ENCODE data around the gene HMGN3.
A peak's percentile ranks its signal among the peaks of the same experiment; 100 is the strongest.
"Not testable (repeated sequence)": the region's sequence is repeated elsewhere in the genome, so short reads cannot be mapped to it uniquely, and the experiment has no call there.

The HMGN3 gene

DNA sequence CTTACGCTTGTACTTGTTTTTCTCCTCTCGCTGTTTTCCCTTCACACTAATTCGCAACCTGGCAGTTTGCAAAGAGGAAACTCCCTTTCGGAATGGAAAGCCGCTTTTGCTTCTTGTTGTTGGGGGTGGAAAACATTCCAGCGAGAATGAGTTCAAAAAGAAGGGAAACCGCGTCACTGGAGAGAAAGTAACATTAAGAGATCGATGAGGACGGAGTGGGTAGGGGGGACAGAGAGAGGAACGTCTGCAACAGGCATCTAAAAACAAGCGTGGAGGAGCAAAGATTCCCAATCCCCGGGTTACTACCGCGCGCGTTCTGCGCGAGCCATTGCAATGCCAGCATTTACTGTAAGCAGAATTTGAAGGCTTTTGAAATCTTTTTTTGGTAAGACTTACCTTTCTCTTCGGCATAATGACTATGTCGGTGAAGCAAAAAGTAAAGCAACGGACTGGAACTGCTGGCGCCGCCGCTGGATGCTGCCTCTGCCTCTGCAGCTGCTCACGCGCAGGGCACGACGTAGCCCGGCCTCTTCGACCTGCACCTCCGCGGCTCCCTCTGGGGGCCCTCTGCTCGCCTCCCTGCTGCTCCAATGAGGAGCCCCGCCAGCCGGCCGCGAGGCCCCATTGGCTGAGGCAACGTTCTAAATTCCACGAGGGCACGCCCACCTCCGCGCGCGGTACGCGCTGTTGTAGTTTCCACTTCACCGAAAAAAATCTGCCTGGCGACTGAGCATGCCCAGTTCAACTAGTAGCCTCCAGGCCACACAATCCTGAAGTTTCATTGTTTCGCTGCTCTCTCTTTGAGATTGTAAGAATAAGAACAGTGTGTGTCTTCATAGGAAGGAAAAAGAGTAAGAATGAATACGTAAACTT lies at the start of gene HMGN3:
Gene HMGN3, minus strand, starts transcription at position 533 of the 873 bp plus-strand sequence.
- peak; percentile 83 for DNase-seq (ENCODE audit: low read depth)

DNA sequence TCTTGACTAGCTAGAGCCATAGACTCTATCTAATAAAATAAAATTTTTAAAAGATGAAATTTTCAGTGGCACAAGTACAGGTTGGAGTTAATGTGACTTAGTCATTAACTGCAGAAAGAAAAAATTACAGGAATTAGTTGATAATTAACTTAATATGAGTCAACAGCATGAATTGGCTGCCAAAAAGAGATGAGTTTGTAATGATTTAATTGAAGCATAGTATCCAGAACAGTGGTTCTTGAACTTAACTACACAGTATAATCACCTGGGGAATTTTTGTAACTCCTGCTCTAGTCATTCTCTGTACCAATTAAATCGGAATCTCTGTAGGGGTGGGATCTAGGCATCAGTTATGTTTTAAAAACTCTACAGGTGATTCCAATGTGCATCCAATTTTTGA lies 46.3 kb upstream of the HMGN3 start:
- no peak for DNase-seq (ENCODE audit: low read depth)

DNA sequence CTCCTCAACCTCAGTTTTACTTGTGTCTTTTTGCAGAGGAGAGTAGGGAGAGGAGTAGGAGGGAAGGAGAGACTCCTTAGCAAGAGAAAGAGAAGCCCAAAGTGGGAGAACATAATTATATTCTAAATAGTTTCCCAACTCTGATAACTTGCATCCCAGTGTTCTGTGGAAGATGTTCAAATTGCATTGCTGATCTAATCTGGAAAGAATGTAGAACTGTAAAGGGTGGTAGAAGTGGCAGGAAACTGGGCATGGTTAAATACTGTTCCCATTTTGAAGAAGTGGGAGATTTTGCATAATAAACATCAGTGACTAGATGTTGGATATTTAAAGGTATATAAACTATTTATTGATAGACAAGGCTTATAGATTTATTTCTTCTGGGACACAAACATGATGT lies 42.6 kb upstream of the HMGN3 start:
- DNase-seq (ENCODE audit: low read depth): no peak

DNA sequence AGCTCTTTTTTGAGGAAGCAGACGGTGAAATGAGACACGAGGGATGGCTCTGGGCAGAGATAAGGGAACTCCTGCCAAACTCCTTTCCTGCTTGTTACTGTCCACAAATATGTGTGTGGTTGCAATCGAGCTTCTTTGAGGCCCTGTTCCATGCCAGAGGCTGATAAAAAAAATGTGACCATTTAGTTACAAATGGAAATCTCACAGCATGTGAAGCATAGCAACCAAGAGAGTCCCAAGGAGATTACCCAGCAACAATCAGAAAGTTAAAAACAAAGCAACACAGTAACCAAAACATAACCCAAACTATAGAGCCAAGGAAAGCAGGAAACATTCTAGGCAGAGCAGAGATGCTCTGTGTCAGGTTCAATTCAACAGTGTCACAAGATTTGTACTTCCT lies 35.4 kb upstream of the HMGN3 start:
- no peak for DNase-seq (ENCODE audit: low read depth)

DNA sequence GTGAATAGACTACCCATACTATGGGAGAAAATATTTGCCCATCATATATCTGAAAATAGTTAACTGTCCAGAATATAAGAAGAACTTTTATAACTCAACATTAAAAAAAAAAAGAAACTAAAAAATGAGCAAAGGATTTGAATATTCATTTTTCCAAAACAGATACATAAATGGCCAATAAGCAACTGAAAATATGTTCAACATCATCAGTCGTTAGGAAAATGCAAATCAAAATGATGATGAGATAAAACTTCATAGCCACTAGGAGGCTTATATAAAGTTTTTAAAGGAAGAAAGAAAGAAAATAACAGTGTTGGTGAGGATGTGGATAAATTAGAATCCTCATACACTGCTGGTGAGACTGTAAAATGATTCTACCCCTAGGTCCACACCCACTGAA lies 32.6 kb upstream of the HMGN3 start:
- DNase-seq (ENCODE audit: low read depth): no peak

- no peak for DNase-seq (ENCODE audit: low read depth)
Observed at GRCh38 chr6:79266051-79266450, 31.6 kb upstream of the HMGN3 start.

DNA sequence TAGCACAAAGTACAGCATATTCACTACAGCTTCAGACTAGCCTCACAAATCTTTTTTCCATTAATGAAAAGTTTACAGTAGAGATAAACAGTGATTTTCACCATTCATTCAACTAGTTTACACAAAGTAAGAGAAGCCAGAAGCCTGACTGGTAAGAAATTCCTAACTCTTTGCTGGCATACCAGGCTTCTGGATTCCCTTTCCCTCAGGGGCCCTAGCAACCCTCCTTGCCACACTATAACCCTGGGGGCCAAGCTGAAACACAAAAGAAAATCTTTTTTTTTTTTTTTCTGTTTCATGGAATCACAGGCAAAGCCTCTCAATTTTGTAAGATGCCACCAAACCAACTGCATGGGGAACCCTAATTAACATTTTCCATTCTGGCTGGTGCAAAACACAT lies 28.9 kb upstream of the HMGN3 start:
- no peak for DNase-seq (ENCODE audit: low read depth)

GRCh38 chr6:79261666-79262065 lies 27.2 kb upstream of the HMGN3 start:
- no peak for DNase-seq (ENCODE audit: low read depth)

- no peak for DNase-seq (ENCODE audit: low read depth)
Observed at GRCh38 chr6:79260772-79261171, 26.3 kb upstream of the HMGN3 start.

GRCh38 chr6:79257381-79258205 lies 23.1 kb upstream of the HMGN3 start:
- DNase-seq (ENCODE audit: low read depth): no peak

DNA sequence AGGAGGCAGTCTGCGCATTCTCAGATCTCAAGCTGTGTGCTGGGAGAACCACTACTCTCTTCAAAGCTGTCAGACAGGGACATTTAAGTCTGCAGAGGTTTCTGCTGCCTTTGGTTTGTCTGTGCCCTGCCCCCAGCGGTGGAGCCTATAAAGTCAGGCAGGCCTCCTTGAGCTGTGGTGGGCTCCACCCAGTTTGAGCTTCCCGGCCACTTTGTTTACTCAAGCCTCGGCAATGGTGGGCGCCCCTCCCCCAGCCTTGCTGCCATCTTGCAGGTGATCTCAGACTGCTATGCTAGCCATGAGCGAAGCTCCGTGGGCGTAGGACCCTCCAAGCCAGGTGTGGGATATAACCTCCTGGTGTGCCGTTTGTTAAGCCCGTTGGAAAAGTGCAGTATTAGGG lies 22.3 kb upstream of the HMGN3 start:
- not testable (repeated sequence) for DNase-seq (ENCODE audit: low read depth)

- DNase-seq (ENCODE audit: low read depth): not testable (repeated sequence)
Observed at GRCh38 chr6:79255086-79255485, 20.6 kb upstream of the HMGN3 start.

DNA sequence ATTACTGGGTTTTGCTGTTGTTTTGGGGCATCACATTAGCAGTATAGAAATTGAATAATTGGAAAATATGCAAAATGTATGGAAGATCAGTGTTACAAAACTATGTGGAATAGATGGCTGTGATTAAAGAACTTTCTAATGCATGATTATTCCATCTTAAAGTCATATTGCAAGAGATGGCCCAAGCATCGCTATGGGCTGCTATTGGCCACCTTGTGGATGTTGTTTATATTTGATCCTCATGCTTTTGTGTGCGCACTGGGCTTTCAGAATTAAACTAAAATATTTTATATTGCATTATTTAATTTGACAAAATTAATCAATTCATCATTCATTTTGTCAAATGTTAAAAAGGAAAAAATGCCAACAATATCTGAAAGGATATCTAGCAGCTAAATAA lies 16.1 kb upstream of the HMGN3 start:
- DNase-seq (ENCODE audit: low read depth): no peak

- no peak for DNase-seq (ENCODE audit: low read depth)
Observed at GRCh38 chr6:79250107-79250514, 15.6 kb upstream of the HMGN3 start.

- no peak for DNase-seq (ENCODE audit: low read depth)
Observed at GRCh38 chr6:79249136-79249535, 14.7 kb upstream of the HMGN3 start.

GRCh38 chr6:79246891-79247290 lies 12.4 kb upstream of the HMGN3 start:
- DNase-seq (ENCODE audit: low read depth): no peak

DNA sequence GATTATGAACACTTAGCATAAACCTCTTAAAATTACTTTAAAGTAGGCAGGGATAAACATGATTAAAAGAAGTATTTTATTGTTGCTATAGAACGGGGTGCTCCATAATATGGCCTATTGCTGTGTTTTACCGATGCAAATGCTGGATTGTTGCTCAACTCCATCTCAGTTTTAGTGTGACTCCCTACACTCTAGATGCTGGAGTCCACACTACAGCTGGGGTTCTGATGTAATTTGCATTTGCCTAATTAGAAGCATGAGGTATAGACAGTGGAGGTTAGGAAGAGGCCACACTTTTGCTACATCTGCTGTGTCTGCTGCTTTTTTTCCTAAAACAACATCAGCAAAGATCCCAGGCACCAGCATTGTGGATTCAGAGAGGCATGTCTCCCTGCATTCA lies 6.7 kb upstream of the HMGN3 start:
- DNase-seq (ENCODE audit: low read depth): no peak

DNA sequence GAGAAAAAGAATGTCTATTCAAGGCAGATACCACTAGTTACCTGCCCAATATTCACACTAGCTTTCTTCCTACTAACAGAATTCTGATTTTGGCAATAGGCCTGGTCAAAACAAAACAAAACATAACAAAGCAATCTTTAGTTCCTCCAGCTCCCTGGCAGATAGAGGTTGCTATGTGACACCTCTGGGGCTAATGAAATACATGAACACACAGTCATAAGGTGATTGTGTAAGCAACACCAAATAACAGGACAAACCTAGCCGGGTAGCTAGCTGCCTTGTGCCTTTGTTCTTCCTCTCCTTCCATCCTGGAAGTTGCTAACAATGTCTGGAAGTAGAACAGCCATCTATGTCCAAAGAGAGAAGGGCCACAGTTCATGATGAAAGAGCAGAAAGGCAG lies 6.0 kb upstream of the HMGN3 start:
- DNase-seq (ENCODE audit: low read depth): no peak

GRCh38 chr6:79239536-79240168 lies 5.2 kb upstream of the HMGN3 start:
- no peak for DNase-seq (ENCODE audit: low read depth)

GRCh38 chr6:79238919-79239318 lies 4.4 kb upstream of the HMGN3 start:
- no peak for DNase-seq (ENCODE audit: low read depth)

DNA sequence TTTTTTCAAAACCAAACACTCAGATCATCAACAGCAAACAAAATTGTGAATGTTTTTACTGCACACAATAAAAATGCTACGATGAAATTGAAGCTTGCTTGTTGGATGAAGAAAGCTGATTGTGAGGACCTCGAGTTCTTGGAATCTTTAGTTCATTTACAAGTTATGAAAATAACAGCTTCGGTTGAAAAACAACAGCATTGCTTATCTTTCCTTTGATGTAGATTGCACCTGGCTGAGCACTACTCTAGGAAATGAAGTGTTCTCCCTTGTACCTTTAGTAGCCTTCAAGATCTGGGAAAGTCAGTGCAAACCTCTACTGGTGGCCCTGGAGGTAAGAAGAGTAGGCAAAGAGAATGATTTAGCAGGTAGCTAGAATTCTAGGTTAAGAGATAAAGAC lies 2.2 kb upstream of the HMGN3 start:
- DNase-seq (ENCODE audit: low read depth): no peak

- DNase-seq (ENCODE audit: low read depth): peak; percentile 39
Observed at GRCh38 chr6:79233611-79234149, 802 bp downstream of the HMGN3 start.
